HL-60 (cell line): Measurements from ENCODE around the gene TMPO.

Source experiments
- TF ChIP-seq, protein P1 (sequence below): IDR thresholded peaks from one replicate; pipeline ENCODE4 v1.5.1; 2011; ENCODE audit warnings: low read length, control low read depth, inconsistent platforms; ENCODE audit not compliant: insufficient read depth
- TF ChIP-seq, protein P2 (sequence below): IDR thresholded peaks from 2 replicates; pipeline ENCODE4 v1.6.1; 2012; ENCODE audit warnings: low read depth; ENCODE audit not compliant: insufficient replicate concordance

DNA sequence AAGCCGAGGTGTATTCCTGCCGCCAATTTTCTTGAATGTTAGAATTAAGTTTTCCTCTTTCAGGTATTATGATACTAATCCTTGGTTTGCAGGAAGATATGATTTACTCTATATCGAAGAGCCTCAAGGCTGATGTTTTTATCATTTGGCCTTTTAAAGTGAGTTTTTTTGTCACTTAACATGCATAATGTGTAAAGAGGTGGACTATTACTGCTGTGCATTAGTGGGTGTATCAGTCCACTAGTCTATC, 11.1 kb upstream of the TMPO start:
- TF ChIP-seq, protein P1, sequence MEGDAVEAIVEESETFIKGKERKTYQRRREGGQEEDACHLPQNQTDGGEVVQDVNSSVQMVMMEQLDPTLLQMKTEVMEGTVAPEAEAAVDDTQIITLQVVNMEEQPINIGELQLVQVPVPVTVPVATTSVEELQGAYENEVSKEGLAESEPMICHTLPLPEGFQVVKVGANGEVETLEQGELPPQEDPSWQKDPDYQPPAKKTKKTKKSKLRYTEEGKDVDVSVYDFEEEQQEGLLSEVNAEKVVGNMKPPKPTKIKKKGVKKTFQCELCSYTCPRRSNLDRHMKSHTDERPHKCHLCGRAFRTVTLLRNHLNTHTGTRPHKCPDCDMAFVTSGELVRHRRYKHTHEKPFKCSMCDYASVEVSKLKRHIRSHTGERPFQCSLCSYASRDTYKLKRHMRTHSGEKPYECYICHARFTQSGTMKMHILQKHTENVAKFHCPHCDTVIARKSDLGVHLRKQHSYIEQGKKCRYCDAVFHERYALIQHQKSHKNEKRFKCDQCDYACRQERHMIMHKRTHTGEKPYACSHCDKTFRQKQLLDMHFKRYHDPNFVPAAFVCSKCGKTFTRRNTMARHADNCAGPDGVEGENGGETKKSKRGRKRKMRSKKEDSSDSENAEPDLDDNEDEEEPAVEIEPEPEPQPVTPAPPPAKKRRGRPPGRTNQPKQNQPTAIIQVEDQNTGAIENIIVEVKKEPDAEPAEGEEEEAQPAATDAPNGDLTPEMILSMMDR, result no peak
- TF ChIP-seq, protein P2, sequence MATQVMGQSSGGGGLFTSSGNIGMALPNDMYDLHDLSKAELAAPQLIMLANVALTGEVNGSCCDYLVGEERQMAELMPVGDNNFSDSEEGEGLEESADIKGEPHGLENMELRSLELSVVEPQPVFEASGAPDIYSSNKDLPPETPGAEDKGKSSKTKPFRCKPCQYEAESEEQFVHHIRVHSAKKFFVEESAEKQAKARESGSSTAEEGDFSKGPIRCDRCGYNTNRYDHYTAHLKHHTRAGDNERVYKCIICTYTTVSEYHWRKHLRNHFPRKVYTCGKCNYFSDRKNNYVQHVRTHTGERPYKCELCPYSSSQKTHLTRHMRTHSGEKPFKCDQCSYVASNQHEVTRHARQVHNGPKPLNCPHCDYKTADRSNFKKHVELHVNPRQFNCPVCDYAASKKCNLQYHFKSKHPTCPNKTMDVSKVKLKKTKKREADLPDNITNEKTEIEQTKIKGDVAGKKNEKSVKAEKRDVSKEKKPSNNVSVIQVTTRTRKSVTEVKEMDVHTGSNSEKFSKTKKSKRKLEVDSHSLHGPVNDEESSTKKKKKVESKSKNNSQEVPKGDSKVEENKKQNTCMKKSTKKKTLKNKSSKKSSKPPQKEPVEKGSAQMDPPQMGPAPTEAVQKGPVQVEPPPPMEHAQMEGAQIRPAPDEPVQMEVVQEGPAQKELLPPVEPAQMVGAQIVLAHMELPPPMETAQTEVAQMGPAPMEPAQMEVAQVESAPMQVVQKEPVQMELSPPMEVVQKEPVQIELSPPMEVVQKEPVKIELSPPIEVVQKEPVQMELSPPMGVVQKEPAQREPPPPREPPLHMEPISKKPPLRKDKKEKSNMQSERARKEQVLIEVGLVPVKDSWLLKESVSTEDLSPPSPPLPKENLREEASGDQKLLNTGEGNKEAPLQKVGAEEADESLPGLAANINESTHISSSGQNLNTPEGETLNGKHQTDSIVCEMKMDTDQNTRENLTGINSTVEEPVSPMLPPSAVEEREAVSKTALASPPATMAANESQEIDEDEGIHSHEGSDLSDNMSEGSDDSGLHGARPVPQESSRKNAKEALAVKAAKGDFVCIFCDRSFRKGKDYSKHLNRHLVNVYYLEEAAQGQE, result no peak
